HG03060 (cell line): ENCODE data around the gene FHIP1A.

Source experiments
- ATAC-seq: cut with Tn5 transposase; IDR thresholded peaks from one replicate; pipeline ENCODE4 v1.9.1; 2021; ENCODE audit warnings: low read depth, moderate number of reproducible peaks; ENCODE audit not compliant: unreplicated experiment

The FHIP1A gene

DNA sequence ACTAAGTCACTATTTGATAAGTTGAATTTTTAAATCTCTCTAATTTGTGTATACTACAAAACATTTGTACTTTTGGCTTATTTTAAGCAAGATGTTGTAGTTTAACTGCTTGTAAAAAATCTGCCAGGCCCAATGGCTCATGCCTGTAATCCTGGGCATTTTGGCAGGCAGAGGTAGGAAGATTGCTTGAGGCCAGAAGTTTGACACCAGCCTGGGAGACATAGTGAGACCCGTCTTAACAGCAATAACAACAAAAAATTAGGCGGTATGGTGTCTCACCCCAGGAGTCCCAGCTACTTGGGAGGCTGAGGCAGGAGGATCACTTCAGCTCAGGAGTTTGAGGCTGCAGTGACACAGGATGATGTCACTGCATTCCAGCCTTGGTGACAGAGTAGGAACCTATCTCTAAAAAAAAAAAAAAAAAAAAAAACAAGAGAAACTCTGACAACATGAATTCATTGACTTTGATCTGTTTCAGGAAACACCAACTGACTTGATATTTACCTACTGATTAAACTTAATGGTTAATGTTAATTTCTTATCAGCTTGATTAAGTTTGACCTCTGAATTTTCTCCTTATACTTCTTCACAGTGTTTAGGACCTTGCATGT is 8.9 kb downstream of the FHIP1A start:
- no peak for ATAC-seq

- no peak for ATAC-seq
Observed at GRCh38 chr4:151418385-151418784, 9.4 kb downstream of the FHIP1A start.

GRCh38 chr4:151418856-151419255 is 9.9 kb downstream of the FHIP1A start:
- ATAC-seq = no peak

GRCh38 chr4:151420250-151420807 is 11.4 kb downstream of the FHIP1A start:
- ATAC-seq = no peak

DNA sequence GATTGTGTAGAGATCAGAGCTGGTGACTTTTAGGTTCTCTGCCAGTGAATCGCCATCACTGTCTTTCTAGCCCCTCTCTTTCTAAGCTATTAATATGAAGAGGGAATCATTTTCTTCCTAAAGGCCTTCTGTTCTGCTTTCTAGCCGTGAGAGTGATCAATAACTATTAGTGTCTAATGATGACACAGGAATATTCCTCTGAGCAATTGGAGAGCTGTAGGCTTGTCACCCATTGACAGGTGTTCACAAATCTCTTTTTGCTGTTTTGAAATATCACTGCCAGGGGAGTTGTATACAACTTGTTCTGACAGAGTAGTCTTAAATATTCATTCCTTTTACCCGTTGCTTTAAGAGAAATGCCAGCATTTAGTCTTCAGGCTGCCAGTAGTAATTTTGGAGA is 13.9 kb downstream of the FHIP1A start:
- no peak for ATAC-seq

DNA sequence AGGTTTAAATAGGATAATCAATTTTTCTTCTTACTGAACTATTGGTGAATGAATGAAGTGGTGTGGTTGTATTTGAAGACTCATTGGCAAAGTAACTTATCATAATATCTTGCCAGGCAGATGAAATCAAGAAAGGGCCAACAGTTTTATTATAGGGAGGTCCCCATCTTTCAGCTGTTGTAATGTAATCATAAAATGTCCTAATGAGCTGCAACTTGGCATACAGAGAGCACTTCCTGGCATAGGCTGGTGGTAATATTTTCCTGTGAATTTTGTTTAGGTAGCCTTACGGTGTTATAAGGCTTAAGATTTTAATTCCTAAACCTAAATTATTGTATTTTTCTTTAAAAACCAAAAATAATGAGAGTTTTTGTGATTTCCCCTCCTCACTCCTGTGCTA is 17.5 kb downstream of the FHIP1A start:
- no peak for ATAC-seq

DNA sequence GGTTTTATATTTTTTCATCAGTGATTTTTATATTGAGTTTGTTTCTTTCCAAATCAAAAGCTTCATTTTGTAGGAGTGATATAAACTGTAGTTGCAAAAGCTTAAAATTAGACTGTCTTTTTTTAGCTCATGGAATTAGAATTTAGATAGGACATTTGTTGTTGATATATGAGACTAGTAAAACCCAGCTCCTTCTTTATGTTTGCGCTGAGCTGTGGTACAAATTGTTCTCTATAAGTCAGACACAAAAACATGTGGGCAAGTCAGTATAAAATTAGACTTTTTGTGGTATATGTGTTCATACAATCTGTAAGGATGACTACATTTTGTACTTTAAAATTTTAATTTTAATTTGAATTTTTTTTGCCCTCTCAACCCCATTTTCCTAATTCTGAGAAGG is 18.3 kb downstream of the FHIP1A start:
- no peak for ATAC-seq

GRCh38 chr4:151428346-151428745 is 19.4 kb downstream of the FHIP1A start:
- ATAC-seq = no peak

- ATAC-seq = no peak
Observed at GRCh38 chr4:151429957-151430570, 21.1 kb downstream of the FHIP1A start.

- no peak for ATAC-seq
Observed at GRCh38 chr4:151430740-151431457, 21.9 kb downstream of the FHIP1A start.

GRCh38 chr4:151431728-151432127 is 22.8 kb downstream of the FHIP1A start:
- no peak for ATAC-seq

DNA sequence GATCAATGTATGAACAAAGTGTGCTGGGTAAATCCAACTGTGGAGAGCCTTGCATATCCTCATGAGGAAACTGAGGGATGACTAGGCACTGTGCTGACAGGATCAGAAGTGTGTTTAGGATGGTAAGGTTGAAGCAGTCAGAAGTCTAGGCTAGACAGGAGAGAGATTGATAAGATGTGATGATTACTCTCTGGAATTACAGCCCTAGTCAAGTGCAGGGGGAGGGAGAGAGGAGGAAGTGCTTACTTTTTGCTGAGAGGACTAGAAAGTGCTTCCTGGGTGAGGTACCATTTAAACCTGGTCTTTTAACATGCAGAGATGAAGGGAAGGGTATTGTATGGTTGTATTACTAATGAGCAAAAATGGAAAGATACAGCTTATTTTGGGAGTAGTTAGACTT is 23.7 kb downstream of the FHIP1A start:
- ATAC-seq = no peak

DNA sequence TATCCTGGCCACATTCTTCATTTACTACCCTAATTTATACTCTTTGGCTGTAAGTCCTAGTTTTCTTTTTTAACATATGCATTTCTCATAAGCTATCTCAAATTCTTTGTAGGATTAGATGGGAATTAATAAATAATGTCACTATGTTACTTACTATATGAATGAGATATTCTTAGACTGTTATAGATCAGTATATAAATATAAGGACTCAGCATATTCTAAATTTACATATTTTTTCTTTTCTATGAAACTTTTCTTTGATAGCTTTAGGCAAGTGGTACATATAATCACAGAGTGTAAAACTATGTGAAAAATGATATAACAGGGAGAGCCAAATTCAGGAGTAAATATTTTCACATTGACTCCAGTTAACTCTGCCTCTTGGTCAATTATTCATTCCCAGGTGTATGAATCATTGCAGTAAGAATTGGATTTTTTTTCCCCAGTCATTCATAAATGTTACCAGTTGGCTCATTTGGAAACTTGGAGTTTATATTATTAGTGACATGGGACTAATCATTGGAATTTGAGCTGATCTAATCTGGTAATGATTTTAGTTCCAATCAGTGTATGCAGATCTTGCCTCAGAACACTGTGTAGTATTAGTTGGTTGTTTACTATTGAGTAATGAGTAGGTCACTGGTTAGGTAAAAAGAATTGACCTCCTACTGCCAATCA is 25.3 kb downstream of the FHIP1A start:
- no peak for ATAC-seq

DNA sequence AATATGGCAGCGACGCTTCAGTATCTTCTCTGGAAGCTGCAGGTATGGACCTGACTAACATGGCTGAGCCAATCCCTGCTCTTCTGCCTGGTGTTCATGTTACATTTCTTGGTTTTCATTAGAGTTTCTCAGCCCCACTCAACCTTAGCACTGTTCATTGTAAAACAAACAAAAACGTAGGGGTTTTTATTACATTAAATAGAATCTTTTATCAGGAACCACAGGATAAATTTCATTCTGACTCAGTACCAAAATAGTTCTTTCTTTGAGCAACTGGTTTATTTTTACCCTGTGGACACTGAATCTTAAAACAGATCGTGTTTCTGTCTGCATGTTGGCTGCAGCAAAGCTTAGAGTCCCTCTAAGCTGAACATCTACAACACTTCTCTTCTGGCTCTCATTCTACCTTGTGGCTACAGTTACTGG is 27.1 kb downstream of the FHIP1A start:
- ATAC-seq = no peak

DNA sequence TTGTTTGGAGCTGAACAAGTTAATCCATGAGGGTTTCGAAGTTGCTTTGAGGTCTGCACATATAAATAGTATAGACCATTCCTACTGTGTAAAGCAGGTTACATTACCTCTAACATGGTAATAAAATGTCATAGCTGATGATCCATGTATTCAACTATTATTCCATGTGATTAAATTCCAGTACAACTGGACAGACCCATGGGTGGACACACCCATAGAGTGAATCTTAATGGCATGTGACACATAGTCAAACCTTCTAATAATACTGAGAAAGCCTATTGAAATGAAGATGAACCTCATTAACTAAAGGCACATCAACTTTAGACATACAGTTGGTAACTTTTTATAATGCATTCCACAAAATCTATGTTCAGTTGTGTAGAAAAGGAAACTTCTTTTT is 28.5 kb downstream of the FHIP1A start:
- no peak for ATAC-seq

DNA sequence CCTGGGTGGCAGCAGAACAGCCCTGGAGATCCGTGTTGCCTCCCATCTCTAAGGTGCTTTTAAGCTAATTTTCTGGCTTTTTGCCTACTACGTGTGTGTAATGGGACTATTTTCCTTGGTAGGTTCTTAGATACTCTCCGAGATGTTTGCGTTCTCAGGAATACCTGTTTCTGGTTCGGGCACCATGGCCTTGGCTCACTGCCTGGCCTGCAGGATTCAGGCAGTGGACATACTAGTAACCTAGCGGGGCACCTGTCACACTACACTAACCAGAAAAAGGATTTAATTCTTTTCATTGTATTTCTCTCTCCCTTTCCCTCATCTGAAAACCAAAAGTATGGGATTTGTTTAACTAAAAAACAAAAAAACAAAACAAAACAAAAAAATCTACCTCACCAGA is 29.2 kb downstream of the FHIP1A start:
- ATAC-seq = no peak

DNA sequence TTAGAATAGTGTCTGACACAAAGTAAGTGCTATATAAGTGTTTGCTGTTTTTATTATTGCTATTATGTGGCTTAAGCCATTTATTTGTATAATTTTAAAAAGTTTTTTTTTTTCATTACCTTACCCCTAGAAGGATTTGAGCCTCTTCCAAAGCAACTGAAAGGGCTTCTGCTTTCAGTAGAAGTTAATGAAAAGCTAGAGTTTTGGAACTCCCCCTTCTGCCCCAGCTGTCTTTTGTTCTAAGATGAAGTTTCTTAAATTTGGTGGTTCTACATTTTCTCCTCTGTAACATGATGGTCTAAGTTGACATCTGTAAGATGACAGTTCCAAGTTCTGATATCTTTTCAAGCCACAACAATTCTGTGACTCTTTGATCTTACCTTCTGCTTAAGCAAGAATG is 30.3 kb downstream of the FHIP1A start:
- no peak for ATAC-seq

DNA sequence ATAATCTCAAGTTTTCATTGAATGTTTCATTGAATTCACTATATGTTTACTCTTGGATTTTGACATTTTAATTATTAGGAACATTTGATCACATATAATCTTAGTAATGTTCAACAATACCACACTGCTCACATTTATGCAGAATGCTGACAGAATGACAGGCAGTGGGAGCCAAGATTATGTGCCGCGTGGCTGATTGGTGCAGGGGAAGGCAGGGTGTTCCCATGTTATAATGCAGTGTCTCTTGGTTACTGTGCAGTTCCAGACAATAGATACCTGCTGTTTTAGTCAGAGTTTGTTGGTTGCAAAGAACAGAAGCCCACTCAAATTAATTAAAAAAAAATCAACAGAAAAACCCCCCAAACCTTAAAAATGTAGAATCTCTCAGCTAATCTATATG is 33.0 kb downstream of the FHIP1A start:
- ATAC-seq = no peak

- no peak for ATAC-seq
Observed at GRCh38 chr4:151443247-151443646, 34.3 kb downstream of the FHIP1A start.

DNA sequence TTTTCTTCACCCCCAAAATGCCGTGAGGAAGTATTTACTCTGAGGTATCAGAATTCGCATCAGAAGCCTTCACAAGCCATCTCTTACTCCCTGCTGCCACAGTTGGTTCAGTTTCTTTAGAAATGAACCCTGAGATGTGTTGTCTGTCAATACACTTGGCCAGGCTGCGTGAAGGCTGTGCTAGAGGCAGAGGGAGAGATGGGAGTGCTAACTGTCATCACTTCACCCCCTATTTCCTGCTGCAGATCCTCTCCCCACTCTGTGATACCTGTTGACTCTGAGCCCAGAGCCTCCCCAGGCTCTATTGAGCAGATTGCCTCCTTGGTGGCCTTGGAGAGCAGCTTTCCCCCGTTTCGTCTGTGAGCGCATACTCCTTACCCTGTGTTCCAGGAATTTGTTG is 34.8 kb downstream of the FHIP1A start:
- no peak for ATAC-seq

- no peak for ATAC-seq
Observed at GRCh38 chr4:151446208-151446607, 37.2 kb downstream of the FHIP1A start.
